Natural killer cell (primary cell): ENCODE results near the gene CACFD1. TPM values are rescaled to one million over a fixed set of nuclear protein-coding genes. Genes with fewer than 3 reads are reported as not detected.

Source experiments
- ATAC-seq, 3 donors: fragments of 150-1000 bp in 2 of 3; fragments of 200-7000 bp in 1 of 3; cut with Tn5 transposase; 1 replicate in 1 of 3; 2 replicates in 2 of 3; pipeline ENCODE4 v1.10.0; 2021; ENCODE audit warnings: mild to moderate bottlenecking in 2 of 3, moderate library complexity in 2 of 3
- DNase-seq, 2 donors: peaks; one replicate each; pipeline versions ENCODE4 v3.0.0 to v3.0.0-alpha.2; 2013 to 2021; ENCODE audit warnings: mixed read lengths in 1 of 2
- H3K27ac ChIP-seq: one replicate; pipeline ENCODE4 v1.5.1; 2013; ENCODE audit warnings: mild to moderate bottlenecking, low read length
- H3K27me3 ChIP-seq: one replicate; pipeline ENCODE4 v1.6.1; 2013; ENCODE audit warnings: low read length; ENCODE audit not compliant: control insufficient read depth, insufficient read depth
- H3K36me3 ChIP-seq: one replicate; pipeline ENCODE4 v1.6.1; 2013; ENCODE audit warnings: low read length; ENCODE audit not compliant: control insufficient read depth, insufficient read depth
- H3K4me1 ChIP-seq: one replicate; pipeline ENCODE4 v1.6.1; 2013; ENCODE audit warnings: low read length; ENCODE audit not compliant: control insufficient read depth, insufficient read depth
- H3K4me3 ChIP-seq: one replicate; pipeline ENCODE4 v1.5.1; 2013; ENCODE audit warnings: low read length
- H3K9me3 ChIP-seq: one replicate; pipeline ENCODE4 v1.6.1; 2013; ENCODE audit warnings: low read length; ENCODE audit not compliant: control insufficient read depth, insufficient read depth
- H3K27ac Mint-ChIP-seq, 2 donors: one replicate each; pipeline ENCODE4 v1.8.0; 2022; ENCODE audit warnings: mild to moderate bottlenecking in 2 of 2, mixed read lengths in 2 of 2, moderate library complexity in 1 of 2
- H3K27me3 Mint-ChIP-seq, 2 donors: one replicate each; pipeline ENCODE4 v1.8.0; 2022; ENCODE audit warnings: low read depth in 2 of 2, mixed read lengths in 2 of 2
- H3K36me3 Mint-ChIP-seq: one replicate; pipeline ENCODE4 v1.8.0; 2022; ENCODE audit warnings: mixed read lengths
- H3K4me1 Mint-ChIP-seq, 2 donors: one replicate each; pipeline ENCODE4 v1.8.0; 2022; ENCODE audit warnings: mixed read lengths in 2 of 2
- H3K4me3 Mint-ChIP-seq: one replicate; pipeline ENCODE4 v1.8.0; 2022; ENCODE audit warnings: mild to moderate bottlenecking, moderate library complexity, mixed read lengths
- H3K9me3 Mint-ChIP-seq, 2 donors: one replicate each; pipeline ENCODE4 v1.8.0; 2022; ENCODE audit warnings: mixed read lengths in 2 of 2
- WGBS: methylation state at CpG from one replicate; pipeline ENCODE4 v1.1.7; 2013; ENCODE audit warnings: missing lambda C conversion rate; ENCODE audit not compliant: insufficient coverage; 5-methylcytosine and 5-hydroxymethylcytosine counted together
- intact Hi-C: fragments of 100-400 bp; cut with micrococcal nuclease; formaldehyde crosslinking; loops from one replicate; pipeline ENCODE4 v1.14.2; 2022
- total RNA-seq, 4 donors: library from RNA; stranded (reverse); fragments of 120-200 nt in 1 of 4; gene quantifications; one replicate each; pipeline versions ENCODE4 v1.2.3 to v1.2.4, GENCODE V29; 2013 to 2022
- TF ChIP-seq, protein P1 (sequence below): fragments of 200-600 bp; IDR thresholded peaks from one replicate; pipeline ENCODE4 v1.8.0; 2022; ENCODE audit warnings: antibody characterized with exemption

The CACFD1 gene
- total RNA-seq, 3 donors from 2014 or later (not counting 1 experiment from before 2014, with no cell fraction given), result 4.5 to 8.3 (median 5.4) TPM

DNA sequence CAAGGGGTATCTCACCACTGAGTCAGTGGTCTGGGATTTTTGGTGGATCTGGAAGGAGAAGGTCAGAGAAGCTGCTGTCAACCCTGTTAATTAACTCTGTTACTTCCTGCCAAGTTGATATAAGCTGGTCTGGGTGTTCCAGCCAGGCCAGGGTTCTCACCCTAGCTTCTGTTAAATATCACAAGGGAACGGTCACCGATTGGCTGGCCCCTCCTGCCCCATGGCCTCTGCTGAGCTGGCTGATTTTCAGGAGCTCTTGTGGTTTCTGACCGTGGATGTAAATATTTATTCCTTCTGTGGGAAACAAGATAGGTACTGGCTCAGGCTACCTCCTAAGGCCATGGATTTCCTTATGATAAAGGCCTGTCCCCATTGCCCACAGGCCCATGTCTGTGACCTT, 36.6 kb upstream of the CACFD1 start:
- TF ChIP-seq, protein P1, sequence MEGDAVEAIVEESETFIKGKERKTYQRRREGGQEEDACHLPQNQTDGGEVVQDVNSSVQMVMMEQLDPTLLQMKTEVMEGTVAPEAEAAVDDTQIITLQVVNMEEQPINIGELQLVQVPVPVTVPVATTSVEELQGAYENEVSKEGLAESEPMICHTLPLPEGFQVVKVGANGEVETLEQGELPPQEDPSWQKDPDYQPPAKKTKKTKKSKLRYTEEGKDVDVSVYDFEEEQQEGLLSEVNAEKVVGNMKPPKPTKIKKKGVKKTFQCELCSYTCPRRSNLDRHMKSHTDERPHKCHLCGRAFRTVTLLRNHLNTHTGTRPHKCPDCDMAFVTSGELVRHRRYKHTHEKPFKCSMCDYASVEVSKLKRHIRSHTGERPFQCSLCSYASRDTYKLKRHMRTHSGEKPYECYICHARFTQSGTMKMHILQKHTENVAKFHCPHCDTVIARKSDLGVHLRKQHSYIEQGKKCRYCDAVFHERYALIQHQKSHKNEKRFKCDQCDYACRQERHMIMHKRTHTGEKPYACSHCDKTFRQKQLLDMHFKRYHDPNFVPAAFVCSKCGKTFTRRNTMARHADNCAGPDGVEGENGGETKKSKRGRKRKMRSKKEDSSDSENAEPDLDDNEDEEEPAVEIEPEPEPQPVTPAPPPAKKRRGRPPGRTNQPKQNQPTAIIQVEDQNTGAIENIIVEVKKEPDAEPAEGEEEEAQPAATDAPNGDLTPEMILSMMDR, result no peak

DNA sequence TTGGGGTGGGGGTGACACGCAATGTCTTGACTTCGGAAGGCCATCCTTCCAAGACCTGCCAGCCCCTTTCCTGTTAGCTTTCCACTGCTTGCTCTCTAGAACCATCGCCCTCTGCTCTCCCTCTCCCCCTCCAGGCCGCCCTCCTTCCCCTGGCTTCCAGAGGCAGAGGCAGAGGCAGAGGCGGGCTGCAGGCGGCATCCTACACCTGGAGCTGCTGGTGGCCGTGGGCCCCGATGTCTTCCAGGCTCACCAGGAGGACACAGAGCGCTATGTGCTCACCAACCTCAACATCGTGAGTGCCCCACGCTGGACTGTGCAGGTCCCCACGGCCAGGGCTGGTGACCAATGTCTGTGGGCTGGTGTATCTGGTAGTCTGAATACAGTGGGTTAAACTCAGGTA, 35.6 kb upstream of the CACFD1 start:
- Histone ChIP-seq H3K9me3 (no peaks in the 10 kb centered on the region), H3K36me3 (no peaks in the 10 kb centered on the region), H3K27me3 (peaks cover 8% of the 10 kb centered on the region), H3K4me3 (no peak overlapping the region), H3K4me1 (peaks cover 13% of the 10 kb centered on the region), H3K27ac (no peak overlapping the region)
- Mint-ChIP-seq H3K36me3 (no peaks in the 10 kb centered on the region), H3K4me3 (no peak overlapping the region), H3K9me3 (no peaks in the 10 kb centered on the region), H3K27ac (no peak overlapping the region), H3K27me3 (peaks cover 8 to 19% of the 10 kb centered on the region in 2 donors), H3K4me1 (peaks cover 1 to 4% of the 10 kb centered on the region in 2 donors)
- DNase-seq (no peak), ATAC-seq (no peak)
- 96% methylated on average over 12 of the region's 12 CpGs for WGBS
- TF ChIP-seq, protein P1, result no peak
- intact Hi-C loops, result no loop called here

More for the DNA sequence above, 36.6 kb upstream of the CACFD1 start:
- H3K27ac Mint-ChIP-seq, result no peak overlapping the region
- Histone ChIP-seq H3K9me3 (no peaks in the 10 kb centered on the region), H3K36me3 (no peaks in the 10 kb centered on the region), H3K4me1 (peaks cover 16% of the 10 kb centered on the region), H3K27me3 (peaks cover 8% of the 10 kb centered on the region), H3K4me3 (no peak overlapping the region), H3K27ac (no peak overlapping the region)
- DNase-seq (no peak), ATAC-seq (no peak)
- 87% methylated on average over 3 of the region's 3 CpGs for WGBS
- peaks cover 8 to 19% of the 10 kb centered on the region in 2 donors for H3K27me3 Mint-ChIP-seq
- no peaks in the 10 kb centered on the region for H3K36me3 Mint-ChIP-seq
- H3K4me1 Mint-ChIP-seq, result peaks cover 11 to 13% of the 10 kb centered on the region in 2 donors
- H3K9me3 Mint-ChIP-seq, result no peaks in the 10 kb centered on the region
- intact Hi-C loops, result no loop called here
- H3K4me3 Mint-ChIP-seq, result no peak overlapping the region

DNA sequence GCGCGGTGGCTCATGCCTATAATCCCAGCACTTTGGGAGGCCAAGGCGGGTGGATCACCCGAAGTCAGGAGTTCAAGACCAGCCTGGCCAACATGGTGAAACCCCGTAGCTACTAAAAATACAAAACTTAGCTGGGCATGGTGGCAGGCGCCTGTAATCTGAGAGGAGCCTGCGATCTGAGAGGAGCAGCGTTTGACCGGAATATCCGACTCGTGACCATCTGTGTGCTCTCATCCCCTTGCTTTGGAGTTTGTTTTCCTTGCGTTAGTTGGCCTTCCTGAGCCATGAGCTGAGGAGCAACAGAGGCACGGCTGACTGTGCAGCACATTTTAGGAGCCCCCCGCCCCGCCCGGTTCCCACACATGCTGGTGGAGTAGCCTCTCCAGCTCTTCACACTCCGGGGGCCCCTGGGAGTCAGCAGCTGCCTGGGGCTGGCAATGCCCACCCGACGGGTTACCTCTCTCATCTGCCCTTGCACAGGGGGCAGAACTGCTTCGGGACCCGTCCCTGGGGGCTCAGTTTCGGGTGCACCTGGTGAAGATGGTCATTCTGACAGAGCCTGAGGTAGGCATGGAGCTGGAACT, 34.6 kb upstream of the CACFD1 start:
- H3K4me1 Mint-ChIP-seq, result peaks cover 0 to 6% of the 10 kb centered on the region in 2 donors
- Histone ChIP-seq H3K27me3 (peaks cover 8% of the 10 kb centered on the region), H3K4me3 (no peak overlapping the region), H3K36me3 (no peaks in the 10 kb centered on the region), H3K9me3 (no peaks in the 10 kb centered on the region), H3K4me1 (peaks cover 13% of the 10 kb centered on the region), H3K27ac (no peak overlapping the region)
- peaks cover 8 to 22% of the 10 kb centered on the region in 2 donors for H3K27me3 Mint-ChIP-seq
- no peaks in the 10 kb centered on the region for H3K9me3 Mint-ChIP-seq
- ATAC-seq, result no peak
- 94% methylated on average over 22 of the region's 22 CpGs for WGBS
- TF ChIP-seq, protein P1, result no peak
- DNase-seq, result no peak
- intact Hi-C loops, result no loop called here
- no peak overlapping the region for H3K4me3 Mint-ChIP-seq
- H3K36me3 Mint-ChIP-seq, result no peaks in the 10 kb centered on the region
- no peak overlapping the region for H3K27ac Mint-ChIP-seq

DNA sequence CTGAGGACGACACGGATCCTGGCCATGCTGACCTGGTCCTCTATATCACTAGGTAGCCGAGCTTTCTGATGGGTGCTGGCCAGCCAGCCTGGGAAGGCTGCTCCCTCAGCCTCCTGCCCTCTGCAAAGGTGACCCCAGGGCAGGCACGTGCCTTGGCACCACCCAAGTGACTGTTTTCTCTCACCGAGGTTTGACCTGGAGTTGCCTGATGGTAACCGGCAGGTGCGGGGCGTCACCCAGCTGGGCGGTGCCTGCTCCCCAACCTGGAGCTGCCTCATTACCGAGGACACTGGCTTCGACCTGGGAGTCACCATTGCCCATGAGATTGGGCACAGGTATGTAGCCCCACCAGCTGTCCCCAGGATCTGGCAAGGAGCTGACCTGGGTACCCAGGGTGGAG, 33.8 kb upstream of the CACFD1 start:
- Mint-ChIP-seq H3K4me3 (no peak overlapping the region), H3K4me1 (peaks cover 0 to 6% of the 10 kb centered on the region in 2 donors), H3K9me3 (no peaks in the 10 kb centered on the region), H3K27me3 (peaks cover 8 to 22% of the 10 kb centered on the region in 2 donors), H3K36me3 (no peaks in the 10 kb centered on the region), H3K27ac (no peak overlapping the region)
- no peak for DNase-seq
- Histone ChIP-seq H3K9me3 (no peaks in the 10 kb centered on the region), H3K4me1 (peaks cover 13% of the 10 kb centered on the region), H3K36me3 (no peaks in the 10 kb centered on the region), H3K27me3 (peaks cover 8% of the 10 kb centered on the region), H3K27ac (no peak overlapping the region), H3K4me3 (no peak overlapping the region)
- no peak for ATAC-seq
- 92% methylated on average over 11 of the region's 11 CpGs for WGBS
- intact Hi-C loops, result no loop called here
- TF ChIP-seq, protein P1, result no peak
